HG03095 (cell line): Measurements from ENCODE around the gene SH3D19.

ENCODE experiments used
- ATAC-seq: cut with Tn5 transposase; IDR thresholded peaks from one replicate; pipeline ENCODE4 v1.9.1; 2021; ENCODE audit warnings: moderate library complexity; ENCODE audit not compliant: unreplicated experiment

Gene SH3D19

DNA sequence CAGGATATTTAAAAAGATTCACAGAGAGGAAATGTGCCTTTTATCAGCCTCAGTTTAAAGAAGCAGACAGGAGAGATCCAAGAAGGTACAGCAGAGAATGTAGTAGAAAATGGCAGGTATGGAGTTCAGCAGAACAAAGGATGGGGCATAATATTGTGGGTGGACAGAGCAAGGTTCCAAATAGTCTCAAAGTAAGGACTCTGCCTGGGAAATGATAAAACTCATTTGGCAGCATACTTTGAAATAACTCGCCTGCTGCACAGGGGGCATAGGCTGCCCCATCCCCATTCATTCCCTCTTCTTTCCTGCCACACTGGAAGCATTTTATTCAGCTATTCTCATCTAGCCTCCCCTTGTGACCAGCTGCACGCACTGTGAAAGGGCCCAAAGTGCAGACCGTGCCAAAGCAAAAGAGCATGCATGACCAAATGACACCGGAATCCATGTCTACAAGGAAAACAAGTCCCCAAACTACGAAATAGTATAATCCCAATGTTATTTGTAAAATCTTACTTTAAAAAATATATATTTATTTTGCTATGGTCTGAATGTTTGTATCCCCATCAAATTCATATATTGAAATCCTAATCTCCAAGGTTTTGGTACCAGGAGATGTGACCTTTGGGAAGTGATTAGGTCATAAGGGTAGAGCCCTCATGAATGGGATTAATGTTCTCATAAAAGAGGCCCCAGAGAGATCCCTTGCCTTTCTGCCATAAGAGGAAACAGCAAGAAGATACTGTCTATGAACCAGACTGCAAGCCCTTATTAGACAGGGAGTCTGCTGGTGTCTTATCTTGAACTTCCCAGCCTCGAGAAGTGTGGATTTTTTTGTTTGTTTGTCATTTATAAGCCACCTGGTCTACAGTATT lies 125.8 kb downstream of the SH3D19 start:
- no peak for ATAC-seq

DNA sequence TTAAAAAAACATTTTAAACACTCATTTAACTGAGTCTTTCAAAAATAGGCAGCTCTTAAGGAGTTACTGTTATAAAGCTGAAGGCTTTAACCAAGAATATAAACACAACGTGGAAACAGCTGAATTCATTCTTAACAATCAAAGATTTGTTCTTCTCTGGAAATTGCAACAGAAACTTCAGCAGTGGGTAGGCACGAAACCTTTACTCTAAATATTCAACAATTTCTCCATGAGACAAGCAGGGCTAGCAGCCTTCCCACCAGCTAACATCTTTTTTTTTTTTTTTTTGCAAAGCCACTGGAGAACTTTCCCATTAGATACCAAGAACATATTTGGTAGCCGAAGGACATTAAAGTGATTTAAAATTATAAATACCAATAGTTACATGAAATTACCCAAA lies 126.7 kb downstream of the SH3D19 start:
- no peak for ATAC-seq

DNA sequence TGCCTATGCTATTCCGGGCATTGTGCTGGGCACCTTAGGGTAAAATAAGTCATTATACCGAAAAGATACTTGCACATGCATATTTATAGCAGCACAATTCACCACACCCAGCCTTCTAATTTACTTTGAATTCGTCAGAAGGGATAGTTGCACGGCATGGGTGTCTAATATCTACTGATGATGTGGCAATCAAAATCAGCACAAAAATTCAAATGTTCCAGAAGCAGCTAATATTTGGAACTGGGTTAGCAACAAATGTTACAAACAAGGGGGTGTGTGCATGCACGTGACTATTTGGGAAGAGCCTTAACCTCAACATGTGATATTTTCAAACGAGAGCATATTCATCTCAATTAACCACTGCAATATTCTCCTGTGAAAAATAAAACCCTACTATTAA lies 128.2 kb downstream of the SH3D19 start:
- ATAC-seq = no peak

DNA sequence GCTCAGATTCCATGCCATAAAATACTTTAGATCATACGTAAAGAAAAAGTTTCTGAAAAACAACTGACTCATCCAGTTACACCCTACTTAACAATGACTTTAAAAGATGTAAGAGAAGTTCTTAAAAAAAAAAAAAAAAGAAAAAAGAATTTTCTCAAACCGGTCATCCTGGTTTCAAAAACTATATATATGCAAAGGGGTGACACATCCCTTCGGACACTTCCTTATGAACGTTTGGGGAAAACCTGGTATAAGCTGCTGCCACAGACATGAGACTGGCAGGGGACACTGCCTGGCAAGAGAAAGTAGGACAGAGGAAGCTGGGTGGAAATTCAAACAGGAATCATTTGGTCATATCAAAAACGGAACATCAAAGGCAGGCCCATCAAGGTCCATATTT lies 129.6 kb downstream of the SH3D19 start:
- no peak for ATAC-seq

DNA sequence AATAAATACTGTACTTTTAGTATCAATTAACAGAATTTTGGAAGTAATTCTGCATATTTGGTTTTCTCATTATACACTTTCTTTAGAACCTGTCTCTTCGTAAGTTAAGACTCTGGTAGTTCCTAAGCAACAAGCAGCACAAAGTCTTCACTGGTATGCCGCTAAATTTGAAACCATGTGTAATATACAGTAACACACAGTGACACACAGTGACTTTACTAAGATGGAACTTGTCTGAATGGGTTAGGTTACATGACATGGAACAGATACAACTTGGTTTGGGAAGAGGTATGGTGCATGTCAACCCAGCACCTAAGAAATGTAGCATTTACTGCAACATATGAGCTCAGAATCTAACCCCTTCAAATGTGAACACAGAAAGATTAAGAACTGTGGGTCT lies 132.0 kb downstream of the SH3D19 start:
- no peak for ATAC-seq

DNA sequence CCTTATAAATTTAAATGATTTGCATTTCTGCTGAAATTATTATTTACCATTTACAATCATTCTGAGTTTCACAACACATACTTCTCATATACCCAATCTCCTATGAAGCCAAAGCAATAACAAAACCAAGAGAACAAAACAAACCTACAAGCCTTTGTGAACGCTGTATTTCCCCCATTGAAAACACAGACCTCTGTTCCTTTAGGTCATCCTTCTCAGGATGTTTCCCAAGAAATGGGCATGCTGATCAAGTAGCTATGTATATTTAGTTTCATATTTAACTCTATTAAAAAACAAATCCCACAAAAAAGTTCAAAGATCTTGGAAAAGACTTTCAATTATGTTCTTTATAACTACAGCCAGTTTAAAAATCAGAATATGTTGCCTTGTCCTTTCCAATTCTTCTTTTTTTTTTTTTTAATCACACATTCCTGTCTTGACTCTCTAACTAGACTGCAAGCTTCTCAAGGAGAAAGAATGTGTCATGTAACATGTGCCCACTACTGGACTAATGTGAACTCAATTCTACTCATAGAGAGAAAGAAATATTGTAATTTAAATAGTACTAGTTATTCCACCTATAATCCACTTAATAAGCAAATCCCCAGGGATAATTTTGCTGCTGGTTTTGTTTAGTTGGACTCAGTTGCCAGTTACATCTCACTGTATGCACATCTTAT lies 132.7 kb downstream of the SH3D19 start:
- ATAC-seq = no peak

DNA sequence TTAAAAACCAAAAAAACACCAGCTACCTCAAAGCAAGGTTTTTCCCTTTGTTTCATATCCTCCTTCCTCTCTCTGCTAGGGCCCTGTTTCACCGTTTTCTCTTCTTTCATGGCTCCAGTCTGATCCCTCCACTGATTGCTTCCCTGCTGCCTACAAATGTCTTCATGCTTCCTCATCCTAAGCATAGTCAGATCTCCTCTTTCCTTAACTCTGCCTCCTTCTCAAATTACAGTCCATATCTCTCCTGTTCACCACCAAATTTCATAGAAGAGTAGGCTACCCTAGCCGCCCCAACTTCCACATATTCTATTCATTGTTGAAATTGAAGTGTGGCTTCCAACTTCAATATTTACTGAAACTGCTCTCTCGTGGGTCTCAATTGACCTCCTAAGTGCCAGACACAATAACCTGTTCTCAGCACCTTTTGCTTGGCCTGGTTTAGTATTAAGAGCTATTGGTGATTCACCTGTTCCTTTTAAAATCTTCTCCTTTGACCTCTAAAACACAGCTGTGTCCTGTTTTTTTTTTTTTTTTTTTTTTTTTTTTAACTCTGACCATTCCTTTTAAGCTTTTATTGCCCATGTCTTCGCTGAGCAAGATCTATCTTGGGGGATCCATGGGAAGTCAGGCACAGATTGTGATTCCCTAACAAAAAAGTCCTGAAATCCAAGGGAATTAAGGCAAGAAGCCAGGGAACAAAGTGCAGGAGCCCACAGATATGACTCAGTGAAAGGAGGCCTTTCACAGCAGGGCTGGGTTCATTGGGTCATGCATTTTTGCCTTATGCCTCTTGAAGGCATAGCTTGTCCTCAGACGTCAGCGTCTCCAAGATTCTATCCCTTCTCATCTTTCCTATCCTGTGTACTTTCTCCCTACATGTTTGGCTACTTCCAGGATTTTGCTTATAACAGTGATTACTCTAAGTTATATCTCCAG lies 140.6 kb downstream of the SH3D19 start:
- no peak for ATAC-seq

DNA sequence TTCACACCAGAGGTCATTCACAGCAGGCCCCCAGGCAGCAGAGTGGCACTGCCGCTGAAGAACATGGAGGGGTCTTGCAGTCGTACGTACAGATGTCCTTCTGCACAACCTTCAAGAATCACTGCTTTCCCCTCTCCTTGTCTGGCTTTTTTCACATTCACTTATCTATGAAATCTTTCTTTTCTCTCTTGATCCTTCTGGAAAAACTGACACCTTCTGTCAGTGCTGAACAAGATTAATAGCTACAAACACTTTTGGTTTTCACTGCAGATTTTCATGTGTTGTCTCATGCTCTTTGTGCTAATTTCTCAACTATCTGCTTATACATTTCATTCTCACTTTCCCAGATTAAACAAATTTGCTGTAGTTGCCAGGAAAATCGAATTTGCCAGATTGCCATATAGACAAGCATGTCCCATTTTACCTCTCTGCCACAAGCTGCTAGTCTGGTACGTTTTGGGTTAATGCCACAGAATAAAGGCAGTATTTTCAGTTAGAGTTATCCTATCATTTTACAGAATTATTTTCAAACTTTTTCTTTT lies 142.9 kb downstream of the SH3D19 start:
- no peak for ATAC-seq

DNA sequence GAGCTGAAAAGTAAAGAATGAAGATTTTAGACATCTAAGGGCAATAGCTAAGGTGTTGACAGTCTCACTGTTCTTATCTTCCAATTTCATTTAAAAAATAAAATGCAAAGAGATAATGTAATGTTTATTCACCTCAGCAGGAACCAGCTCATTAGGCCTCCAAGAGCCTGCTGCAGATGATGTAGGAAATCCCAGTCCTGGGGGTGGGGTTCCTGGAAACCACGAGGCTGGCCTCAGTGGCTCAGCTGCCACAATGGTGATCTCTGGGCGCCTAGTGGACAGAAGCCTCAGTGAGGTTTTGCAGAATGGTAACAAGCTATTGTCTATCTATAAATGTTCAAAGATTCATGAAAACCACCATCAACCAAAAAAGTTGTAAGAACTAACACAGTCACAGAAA lies 148.7 kb downstream of the SH3D19 start:
- no peak for ATAC-seq

DNA sequence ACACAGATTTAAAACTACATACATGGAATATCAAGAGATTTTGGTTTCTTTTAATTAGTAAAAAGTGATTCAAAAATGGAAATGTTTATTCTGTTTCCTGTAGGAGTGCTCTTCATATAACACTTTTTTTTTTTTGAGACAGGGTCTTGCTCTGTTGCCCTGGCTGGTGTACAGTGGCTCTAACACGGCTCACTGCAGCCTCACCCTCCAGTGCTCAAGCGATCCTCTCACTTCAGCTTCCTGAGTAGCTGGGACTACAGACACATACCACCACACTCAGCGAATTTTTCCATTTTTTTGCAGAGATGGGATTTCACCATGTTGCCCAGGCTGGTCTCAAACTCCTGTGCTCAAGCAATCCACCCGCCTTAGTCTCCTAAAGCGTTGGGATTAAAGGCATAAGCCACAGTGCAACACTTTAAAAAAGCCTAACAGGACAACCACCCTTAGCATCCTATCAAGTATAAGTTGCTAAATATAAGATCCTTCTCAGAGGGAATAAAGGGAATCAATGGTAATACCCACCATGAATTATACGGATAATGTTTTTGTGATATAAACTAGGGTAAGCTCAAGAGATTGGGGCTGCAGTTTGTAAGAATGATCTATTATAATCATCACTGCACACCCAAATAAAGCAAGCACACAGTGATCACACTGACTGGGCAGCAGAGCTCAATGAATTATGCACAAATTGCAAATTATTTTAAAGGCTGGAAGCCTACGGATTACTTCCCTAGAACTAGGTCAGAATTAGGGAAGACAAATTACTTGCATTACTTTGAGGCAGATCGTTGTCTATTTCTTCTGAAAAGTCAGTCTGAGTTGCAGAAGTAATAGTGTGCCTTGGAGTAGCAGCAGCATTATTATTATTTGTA lies 149.4 kb downstream of the SH3D19 start:
- no peak for ATAC-seq

DNA sequence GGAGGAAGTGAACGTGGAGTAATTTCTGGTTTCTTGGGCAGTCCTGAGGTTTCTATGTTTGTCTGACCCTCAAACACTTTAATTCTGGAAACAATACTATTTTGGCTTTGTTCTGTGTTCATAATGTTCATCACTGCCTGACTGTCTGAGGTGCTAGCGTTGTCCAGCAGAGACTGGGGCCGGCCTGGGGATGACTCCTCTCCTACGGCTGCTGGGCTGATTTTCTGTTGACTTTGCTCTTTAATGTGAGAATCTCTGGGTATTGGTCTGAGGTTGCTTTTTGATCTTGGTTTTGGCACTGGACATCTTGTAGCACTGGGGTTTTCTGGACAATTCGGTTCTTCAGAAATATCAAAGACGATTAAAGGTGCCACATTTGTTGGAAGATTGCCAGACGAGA lies 150.2 kb downstream of the SH3D19 start:
- ATAC-seq = no peak

DNA sequence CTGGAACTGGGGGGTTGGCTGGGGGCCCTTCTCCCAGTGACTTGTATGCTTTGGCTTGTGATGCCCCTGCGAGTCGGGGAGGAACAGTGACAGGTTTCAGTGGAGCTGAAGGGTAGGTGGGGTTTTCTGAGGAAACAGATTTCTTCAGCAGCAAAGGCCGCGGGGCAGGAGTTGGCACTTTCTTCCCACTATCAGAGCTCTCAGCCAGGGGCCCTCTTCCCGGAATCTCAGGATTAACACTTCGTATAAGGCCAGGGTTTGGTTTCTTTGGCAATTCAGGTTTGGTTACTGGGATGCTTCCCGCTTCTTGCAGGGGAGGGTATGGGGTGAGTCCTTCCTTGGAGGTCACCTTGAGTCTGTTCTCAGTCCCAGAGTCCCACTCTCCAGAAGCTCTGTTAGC lies 150.6 kb downstream of the SH3D19 start:
- no peak for ATAC-seq

DNA sequence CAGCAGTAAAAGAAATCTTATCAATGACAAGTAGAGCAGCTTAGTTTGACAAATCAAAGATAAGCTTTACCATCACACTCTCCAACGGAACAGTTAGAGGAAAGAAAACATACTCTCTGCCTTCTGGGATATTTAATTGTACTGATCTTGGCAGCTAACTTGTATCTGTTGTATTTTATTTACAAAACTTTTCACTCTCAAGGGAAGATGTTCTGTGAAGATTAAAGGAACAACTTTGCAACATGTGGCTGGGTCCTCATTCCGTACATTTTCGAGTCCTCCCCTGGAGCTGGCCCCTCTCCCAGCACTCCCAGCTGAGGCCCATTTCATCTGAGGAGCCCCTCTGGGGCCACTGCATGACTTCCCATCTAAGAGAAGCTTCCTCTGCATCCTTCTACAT lies 151.5 kb downstream of the SH3D19 start:
- ATAC-seq = no peak

DNA sequence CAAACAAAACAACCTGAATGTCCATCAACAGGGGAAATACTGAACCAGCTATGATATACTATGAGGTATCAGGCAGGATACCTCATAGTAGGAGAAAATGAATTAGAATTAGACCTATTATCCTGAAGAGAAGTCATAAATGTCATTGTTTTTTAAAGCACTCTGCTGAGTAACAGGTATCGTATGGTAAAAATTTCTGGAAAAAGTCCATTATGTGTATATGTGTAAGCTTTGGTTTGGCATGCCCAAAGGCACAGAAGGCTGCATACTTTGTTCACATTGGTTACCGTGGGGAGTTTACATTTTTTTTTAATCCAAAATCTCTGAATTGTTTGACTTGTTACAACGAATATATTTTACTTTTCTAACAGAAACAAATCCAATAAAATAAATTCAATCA lies 155.5 kb downstream of the SH3D19 start:
- ATAC-seq = no peak

DNA sequence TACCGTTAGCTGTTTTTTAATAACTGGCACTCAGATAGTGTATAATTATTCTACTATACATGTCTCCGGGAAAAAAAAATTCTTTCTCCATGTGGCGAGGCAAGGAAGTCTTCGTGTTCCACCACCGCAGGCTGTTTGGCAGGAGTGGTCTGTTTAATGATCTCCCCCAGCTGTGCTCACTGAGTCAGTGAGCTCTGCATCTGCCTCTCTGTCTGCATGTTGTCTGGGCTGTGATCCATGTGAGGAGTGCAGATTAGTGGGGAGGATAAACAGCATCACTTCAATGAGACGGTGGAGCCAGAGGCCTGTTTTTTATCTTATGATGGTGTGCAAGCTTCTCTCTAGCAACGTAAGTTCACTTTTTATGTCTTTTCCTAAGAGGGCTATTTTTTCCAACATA lies 156.2 kb downstream of the SH3D19 start:
- ATAC-seq = no peak

DNA sequence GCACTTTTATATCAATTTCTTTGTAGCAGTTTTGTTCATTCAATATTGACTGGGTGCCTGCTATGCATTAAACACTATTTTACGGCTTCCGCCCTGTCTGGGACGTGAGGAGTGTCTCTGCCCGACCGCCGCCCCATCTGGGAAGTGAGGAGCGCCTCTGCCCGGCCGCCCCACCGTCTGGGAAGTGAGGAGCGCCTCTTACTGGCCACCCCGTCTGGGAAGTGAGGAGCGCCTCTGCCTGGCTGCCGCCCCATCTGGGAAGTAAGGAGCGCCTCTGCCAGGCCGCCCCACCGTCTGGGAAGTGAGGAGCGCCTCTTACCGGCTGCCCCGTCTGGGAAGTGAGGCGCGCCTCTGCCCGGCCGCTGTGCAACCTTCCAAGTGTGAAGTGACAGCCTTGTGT lies 157.8 kb downstream of the SH3D19 start:
- no peak for ATAC-seq

DNA sequence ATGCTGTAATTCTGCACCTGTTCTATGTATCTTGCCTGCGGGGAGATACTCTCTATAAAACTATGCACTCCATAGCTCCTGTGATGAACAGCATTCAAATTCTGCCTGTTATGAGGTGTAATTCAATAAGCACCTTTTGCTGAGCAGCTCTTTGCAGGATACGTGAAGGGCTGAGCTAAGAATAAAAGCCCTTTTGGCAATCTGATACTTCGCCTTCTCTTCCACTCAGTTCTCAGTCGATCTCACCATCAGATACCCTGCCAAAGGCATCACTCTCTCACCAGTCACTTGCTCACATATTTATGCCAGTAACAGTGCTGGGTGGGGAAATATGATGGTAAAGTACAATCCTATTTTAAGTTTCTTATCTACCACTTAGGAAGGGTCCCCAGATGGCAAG lies 158.8 kb downstream of the SH3D19 start:
- no peak for ATAC-seq

DNA sequence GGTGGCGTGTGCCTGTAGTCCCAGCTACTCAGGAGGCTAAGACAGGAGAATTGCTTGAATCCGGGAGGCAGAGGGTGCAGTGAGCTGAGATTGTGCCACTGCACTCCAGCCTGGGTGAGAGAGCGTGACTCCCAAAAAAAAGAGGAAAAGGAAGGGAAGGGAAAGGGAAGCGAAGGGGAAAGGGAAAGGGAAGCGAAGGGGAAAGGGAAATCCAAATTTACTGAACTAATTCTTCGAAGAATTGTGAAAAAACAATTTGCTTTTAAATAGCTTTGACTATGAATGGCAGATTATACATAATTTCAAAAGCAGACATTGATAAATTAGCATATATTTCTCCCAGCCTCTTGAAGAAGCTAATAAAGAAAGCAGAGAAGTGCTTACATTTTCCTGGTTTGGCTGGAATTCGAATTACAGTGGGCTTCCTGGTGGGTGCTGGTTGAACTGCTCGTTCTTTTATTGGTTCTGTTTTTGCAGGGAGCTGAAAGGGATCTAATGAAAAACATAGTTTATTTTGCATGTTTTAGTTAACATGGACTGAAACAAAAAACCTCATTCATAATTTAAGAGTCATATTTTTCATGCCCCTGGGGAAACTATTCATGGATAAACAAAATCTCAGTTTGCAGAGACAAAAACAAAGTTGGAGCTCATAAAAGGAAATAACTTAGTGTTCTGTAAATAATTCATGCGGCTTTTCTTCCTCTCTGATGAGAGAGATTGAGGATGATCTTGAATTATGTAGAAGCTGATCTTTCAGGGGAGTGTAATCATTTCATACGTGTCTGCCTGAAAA lies 160.0 kb downstream of the SH3D19 start:
- no peak for ATAC-seq

DNA sequence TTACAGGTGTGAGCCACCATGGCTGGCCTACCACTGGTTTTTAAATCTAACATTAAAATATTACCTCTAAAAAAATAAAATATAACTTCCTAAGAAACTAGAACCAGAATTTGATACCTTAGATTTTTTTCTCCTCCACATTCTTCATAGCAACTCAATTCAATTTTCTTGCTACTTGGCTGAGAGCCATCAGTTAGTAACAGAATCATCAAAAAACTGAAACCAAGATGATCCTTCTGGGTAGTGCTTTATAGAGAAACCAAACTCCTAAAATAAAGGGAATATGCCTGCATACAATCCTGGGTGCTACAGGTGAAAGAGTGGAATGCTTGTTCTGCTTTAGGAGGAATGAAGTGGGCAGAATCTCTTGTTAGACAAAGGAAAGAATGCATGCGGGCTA lies 161.6 kb downstream of the SH3D19 start:
- no peak for ATAC-seq
